Hepatocyte (in vitro differentiated cells): ENCODE data around the gene NRF1.

Experiments
- EZH2 ChIP-seq: fragments of 200-600 bp; sonication (generic); IDR thresholded peaks from 2 replicates; pipeline ENCODE4 v1.6.1; 2016; ENCODE audit warnings: antibody characterized with exemption, mild to moderate bottlenecking, borderline replicate concordance
- EZH2phosphoT487 ChIP-seq: fragments of 200-600 bp; sonication (generic); IDR thresholded peaks from one replicate; pipeline ENCODE4 v1.6.1; 2018; ENCODE audit warnings: antibody characterized with exemption, mild to moderate bottlenecking, low read depth, moderate library complexity; ENCODE audit not compliant: unreplicated experiment, severe bottlenecking
- TF ChIP-seq, protein P1 (sequence below): fragments of 200-600 bp; sonication (generic); IDR thresholded peaks from 2 replicates; pipeline ENCODE4 v1.5.1; 2016; ENCODE audit warnings: antibody characterized with exemption, mild to moderate bottlenecking; ENCODE audit not compliant: poor library complexity

DNA sequence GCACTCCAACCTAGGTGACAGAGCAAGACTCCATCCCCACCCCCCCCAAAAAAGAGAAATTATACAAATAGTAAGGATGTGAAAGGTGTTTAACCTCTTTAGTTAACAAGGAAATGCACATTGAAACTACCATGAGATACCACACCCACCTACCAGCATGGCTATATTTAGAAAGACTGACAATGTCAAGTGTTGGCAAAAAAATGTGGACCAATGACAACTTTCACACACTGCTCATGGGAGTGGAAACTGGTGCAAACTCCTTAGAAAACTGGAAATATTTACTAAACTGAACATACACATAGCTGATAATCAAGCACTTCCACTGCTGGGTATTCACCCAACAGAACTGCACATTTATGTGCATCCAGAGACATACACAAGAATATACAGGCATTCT lies 23.3 kb upstream of the NRF1 start:
- TF ChIP-seq, protein P1, sequence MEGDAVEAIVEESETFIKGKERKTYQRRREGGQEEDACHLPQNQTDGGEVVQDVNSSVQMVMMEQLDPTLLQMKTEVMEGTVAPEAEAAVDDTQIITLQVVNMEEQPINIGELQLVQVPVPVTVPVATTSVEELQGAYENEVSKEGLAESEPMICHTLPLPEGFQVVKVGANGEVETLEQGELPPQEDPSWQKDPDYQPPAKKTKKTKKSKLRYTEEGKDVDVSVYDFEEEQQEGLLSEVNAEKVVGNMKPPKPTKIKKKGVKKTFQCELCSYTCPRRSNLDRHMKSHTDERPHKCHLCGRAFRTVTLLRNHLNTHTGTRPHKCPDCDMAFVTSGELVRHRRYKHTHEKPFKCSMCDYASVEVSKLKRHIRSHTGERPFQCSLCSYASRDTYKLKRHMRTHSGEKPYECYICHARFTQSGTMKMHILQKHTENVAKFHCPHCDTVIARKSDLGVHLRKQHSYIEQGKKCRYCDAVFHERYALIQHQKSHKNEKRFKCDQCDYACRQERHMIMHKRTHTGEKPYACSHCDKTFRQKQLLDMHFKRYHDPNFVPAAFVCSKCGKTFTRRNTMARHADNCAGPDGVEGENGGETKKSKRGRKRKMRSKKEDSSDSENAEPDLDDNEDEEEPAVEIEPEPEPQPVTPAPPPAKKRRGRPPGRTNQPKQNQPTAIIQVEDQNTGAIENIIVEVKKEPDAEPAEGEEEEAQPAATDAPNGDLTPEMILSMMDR: no peak
- TF ChIP-seq EZH2: no peak
- no peak for TF ChIP-seq EZH2phosphoT487
